D721Med (cell line): Measurements from ENCODE around the gene TMEM132E.

Experiments used
- DNase-seq: peaks from one replicate; pipeline ENCODE4 v3.0.0; 2011; ENCODE audit warnings: low spot score; ENCODE audit not compliant: insufficient read length
- FAIRE-seq: peaks from 2 replicates; lab custom pipeline; 2011; peaks lifted over from hg19 to GRCh38; lab: Jason Lieb, UNC
- CTCF ChIP-seq: IDR thresholded peaks from 2 replicates; pipeline ENCODE4 v1.5.1; 2012; ENCODE audit warnings: mild to moderate bottlenecking, control low read depth; ENCODE audit not compliant: insufficient read depth; ENCODE audit errors: missing control alignments

TMEM132E gene

GRCh38 chr17:34672176-34672785 is 92.9 kb downstream of the TMEM132E start:
- no peak for FAIRE-seq
- no peak for TF ChIP-seq CTCF
- no peak for DNase-seq

GRCh38 chr17:34673516-34673915 is 94.1 kb downstream of the TMEM132E start:
- FAIRE-seq (no peak), DNase-seq (no peak)
- no peak for TF ChIP-seq CTCF

- TF ChIP-seq CTCF = no peak
- FAIRE-seq = no peak
- DNase-seq = no peak
Measured at GRCh38 chr17:34673995-34674890, 94.9 kb downstream of the TMEM132E start.

- no peak for DNase-seq
- FAIRE-seq = no peak
- TF ChIP-seq CTCF = no peak
Measured at GRCh38 chr17:34675143-34675542, 95.8 kb downstream of the TMEM132E start.

- no peak for TF ChIP-seq CTCF
- DNase-seq (no peak), FAIRE-seq (no peak)
Measured at GRCh38 chr17:34675605-34676004, 96.2 kb downstream of the TMEM132E start.

- DNase-seq (no peak), FAIRE-seq (no peak)
- no peak for TF ChIP-seq CTCF
Measured at GRCh38 chr17:34680151-34680550, 100.8 kb downstream of the TMEM132E start.

GRCh38 chr17:34682305-34682704 is 102.9 kb downstream of the TMEM132E start:
- no peak for TF ChIP-seq CTCF
- FAIRE-seq = no peak
- no peak for DNase-seq
